T-helper 17 cell (primary cell): ENCODE results near the gene NIT2. TPM values are rescaled to one million over a fixed set of nuclear protein-coding genes. Genes with fewer than 3 reads are reported as not detected.
A peak's percentile ranks its signal among the peaks of the same experiment; 100 is the strongest.

Source experiments
- ATAC-seq: fragments of 150-1000 bp; cut with Tn5 transposase; 2 replicates; pipeline ENCODE4 v1.10.0; 2021; ENCODE audit warnings: mild to moderate bottlenecking, moderate library complexity
- DNase-seq, 3 donors: peaks; one replicate each; pipeline versions ENCODE4 v3.0.0 to v3.0.0-alpha.2; 2020 to 2021
- H3K9me3 ChIP-seq: one replicate; pipeline ENCODE4 v1.7.0; 2013; ENCODE audit warnings: low read length, mild to moderate bottlenecking; ENCODE audit not compliant: control insufficient read depth, poor library complexity, severe bottlenecking
- H3K27ac Mint-ChIP-seq: one replicate; pipeline ENCODE4 v1.8.0; 2022; ENCODE audit warnings: mild to moderate bottlenecking, moderate library complexity, mixed read lengths
- H3K27me3 Mint-ChIP-seq: one replicate; pipeline ENCODE4 v1.8.0; 2022; ENCODE audit warnings: mixed read lengths
- H3K36me3 Mint-ChIP-seq: one replicate; pipeline ENCODE4 v1.8.0; 2022; ENCODE audit warnings: low read depth, mixed read lengths
- H3K4me1 Mint-ChIP-seq: one replicate; pipeline ENCODE4 v1.8.0; 2022; ENCODE audit warnings: mild to moderate bottlenecking, mixed read lengths
- H3K4me3 Mint-ChIP-seq: one replicate; pipeline ENCODE4 v1.8.0; 2022; ENCODE audit warnings: mild to moderate bottlenecking, moderate library complexity, mixed read lengths
- total RNA-seq, 4 donors: library from RNA in 2 of 4; stranded (reverse) in 2 of 4; gene quantifications; one replicate each; pipeline ENCODE4 v1.2.3 and lab custom pipeline; 2022 to 2026

The NIT2 gene
- 10 to 100 TPM; 24.0 to 30.1 TPM for total RNA-seq
- total RNA-seq (lab: John Stamatoyannopoulos, UW): 36.0 to 53.0 reads per million in 2 donors

DNA sequence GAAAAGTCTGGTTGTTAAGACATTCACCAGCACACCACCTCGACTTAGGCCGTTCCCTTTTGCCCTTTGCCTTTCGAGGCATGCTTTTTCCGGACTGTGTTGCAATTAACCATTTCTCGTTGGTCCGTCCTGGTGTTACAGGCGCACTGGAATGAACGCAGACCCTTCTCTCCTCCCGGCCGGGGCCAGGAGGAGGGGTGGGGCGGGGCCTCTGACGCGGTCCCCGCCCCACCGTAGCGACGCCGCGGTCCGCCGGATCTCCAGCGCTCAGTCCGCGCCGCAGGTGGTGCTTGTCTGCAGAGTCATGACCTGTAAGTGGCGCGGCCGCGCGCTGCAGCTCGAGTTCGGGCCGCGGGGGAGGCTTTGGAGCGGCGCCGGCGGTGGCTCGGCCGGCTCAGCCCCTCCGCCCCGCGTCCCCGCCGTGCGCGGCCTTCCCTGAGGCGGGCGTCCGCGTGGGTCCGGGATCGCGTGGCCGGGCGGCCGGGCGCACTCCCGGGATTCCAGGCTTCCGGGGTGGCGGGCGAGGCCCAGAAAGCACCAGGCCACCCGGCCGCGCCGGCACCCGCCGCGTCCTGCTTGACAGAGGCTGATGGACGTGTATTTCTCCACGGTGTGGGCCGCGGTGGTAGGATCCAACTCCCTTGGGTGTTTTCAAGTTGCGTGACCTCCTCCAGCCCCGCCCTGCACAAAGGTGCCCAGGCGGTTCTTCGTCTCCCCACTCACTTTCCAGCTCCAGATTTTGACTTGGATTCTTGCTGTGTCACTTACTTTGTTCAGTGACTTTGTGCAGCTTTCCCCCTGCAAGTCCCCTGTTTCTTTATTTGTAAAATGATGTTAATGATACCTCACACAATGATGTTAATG is at the start of gene NIT2:
Gene NIT2 (plus strand): TSS at position 270 of the 864 bp plus-strand sequence. CDS start 35 bp downstream, at position 305.
- no peaks in the 10 kb centered on the region for H3K27me3 Mint-ChIP-seq
- H3K27ac Mint-ChIP-seq: peak within 1 kb of the TSS; percentile 93
- ATAC-seq: peak; percentile 96
- H3K9me3 ChIP-seq: no peaks in the 10 kb centered on the region
- peak within 1 kb of the TSS; percentile 95 for H3K4me3 Mint-ChIP-seq
- peak; percentile 60 to 74 (median 72) for DNase-seq
- H3K36me3 Mint-ChIP-seq: peaks cover 3% of the 10 kb centered on the region
- H3K4me1 Mint-ChIP-seq: peaks cover 17% of the 10 kb centered on the region

DNA sequence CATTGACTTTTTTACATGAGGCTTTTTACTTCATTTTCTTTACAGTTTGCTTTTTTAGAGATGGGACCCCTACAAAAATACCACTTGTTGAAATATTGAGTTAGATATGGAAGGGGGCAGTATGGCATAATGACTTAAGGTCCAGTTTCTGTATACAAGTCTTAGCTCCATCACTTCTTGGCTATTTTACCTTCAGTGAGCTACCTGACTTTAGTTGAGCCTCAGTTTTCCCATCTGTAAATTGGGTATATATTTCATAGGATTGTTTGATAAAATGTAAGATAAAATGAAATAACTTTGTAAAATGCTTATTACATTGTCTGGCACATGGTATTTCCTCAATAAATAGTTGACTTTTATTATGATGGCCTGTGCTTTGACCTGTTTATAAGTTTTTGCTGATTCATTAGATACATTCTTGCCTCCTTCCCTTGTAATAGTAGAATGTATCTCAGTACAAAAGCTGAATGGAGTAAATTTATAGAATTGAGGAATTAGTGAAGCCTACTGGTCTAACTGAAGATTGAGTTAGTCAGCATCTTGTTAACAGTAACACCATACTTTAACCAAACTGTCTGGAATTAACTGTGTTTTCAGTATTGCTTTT is 46.2 kb upstream of the NIT2 start:
- H3K27ac Mint-ChIP-seq: no peak overlapping the region
- H3K4me1 Mint-ChIP-seq: peaks cover 2% of the 10 kb centered on the region
- H3K4me3 Mint-ChIP-seq: no peak overlapping the region
- no peak for DNase-seq
- ATAC-seq: no peak
- peaks cover 3% of the 10 kb centered on the region for H3K36me3 Mint-ChIP-seq
- H3K9me3 ChIP-seq: no peaks in the 10 kb centered on the region
- H3K27me3 Mint-ChIP-seq: no peaks in the 10 kb centered on the region

- H3K9me3 ChIP-seq: no peaks in the 10 kb centered on the region
- Mint-ChIP-seq H3K4me1 (peaks cover under 1% of the 10 kb centered on the region), H3K27ac (peak overlapping the region; percentile 9), H3K27me3 (no peaks in the 10 kb centered on the region), H3K36me3 (peaks cover 2% of the 10 kb centered on the region), H3K4me3 (no peak overlapping the region)
- DNase-seq: no peak
- no peak for ATAC-seq
Measured at GRCh38 chr3:100289339-100289738, 45.2 kb upstream of the NIT2 start.

- H3K9me3 ChIP-seq: no peaks in the 10 kb centered on the region
- no peak for DNase-seq
- no peaks in the 10 kb centered on the region for H3K27me3 Mint-ChIP-seq
- peaks cover 7% of the 10 kb centered on the region for H3K36me3 Mint-ChIP-seq
- peak overlapping the region; percentile 45 for H3K27ac Mint-ChIP-seq
- no peak for ATAC-seq
- H3K4me3 Mint-ChIP-seq: no peak overlapping the region
- no peaks in the 10 kb centered on the region for H3K4me1 Mint-ChIP-seq
Measured at GRCh38 chr3:100295089-100295488, 39.5 kb upstream of the NIT2 start.

DNA sequence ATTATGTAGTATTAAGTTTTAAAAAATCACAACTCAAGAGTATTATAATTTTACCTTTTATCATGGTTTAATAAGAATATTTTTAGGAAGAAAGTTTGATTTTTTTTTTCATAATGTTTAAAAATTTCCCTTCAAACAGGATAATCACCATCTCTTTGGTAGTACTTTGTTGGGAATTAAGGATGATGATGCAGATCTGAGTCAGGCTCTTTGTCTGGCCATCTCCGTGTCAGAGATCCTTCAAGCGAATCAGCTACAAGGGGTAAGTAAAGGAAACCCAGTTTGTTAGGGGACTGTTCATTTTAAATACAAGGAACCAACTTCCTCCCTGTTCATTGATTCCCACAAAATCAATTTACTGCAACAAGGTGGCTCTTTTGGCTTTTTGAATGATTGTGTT is 36.8 kb upstream of the NIT2 start:
- Mint-ChIP-seq H3K4me3 (no peak overlapping the region), H3K4me1 (no peaks in the 10 kb centered on the region), H3K36me3 (peaks cover 9% of the 10 kb centered on the region), H3K27me3 (no peaks in the 10 kb centered on the region), H3K27ac (no peak overlapping the region)
- ATAC-seq (no peak), DNase-seq (no peak)
- H3K9me3 ChIP-seq: no peaks in the 10 kb centered on the region

DNA sequence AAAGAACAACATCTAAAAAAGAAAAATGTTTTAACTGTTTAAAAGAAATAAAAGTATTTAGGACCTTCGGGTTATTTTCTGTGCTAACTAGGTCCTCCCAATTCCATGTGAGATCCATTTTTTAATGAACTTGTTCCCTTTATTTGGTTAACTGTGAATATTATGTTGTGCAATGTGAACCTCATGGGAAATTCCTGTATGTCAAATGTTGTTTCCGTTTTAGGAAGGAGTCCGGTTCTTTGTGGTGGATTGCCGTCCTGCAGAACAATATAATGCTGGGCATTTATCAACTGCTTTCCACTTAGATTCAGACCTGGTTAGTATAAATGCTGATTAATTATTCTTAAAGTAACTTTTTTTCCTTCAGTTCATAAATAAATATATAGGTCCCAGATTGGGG is 35.5 kb upstream of the NIT2 start:
- H3K27me3 Mint-ChIP-seq: no peaks in the 10 kb centered on the region
- peaks cover 9% of the 10 kb centered on the region for H3K36me3 Mint-ChIP-seq

GRCh38 chr3:100306695-100307094 is 27.9 kb upstream of the NIT2 start:
- H3K9me3 ChIP-seq: no peaks in the 10 kb centered on the region
- peaks cover 5% of the 10 kb centered on the region for H3K36me3 Mint-ChIP-seq
- H3K4me3 Mint-ChIP-seq: no peak overlapping the region
- DNase-seq: no peak
- peak overlapping the region; percentile 43 for H3K27ac Mint-ChIP-seq
- no peaks in the 10 kb centered on the region for H3K27me3 Mint-ChIP-seq
- no peak for ATAC-seq
- peaks cover 3% of the 10 kb centered on the region for H3K4me1 Mint-ChIP-seq

More for the DNA sequence above, 35.5 kb upstream of the NIT2 start:
- DNase-seq (no peak), ATAC-seq (no peak)
- H3K9me3 ChIP-seq: no peaks in the 10 kb centered on the region
- no peaks in the 10 kb centered on the region for H3K4me1 Mint-ChIP-seq
- no peak overlapping the region for H3K27ac Mint-ChIP-seq
- H3K4me3 Mint-ChIP-seq: no peak overlapping the region

- Mint-ChIP-seq H3K27ac (peak overlapping the region; percentile 4), H3K36me3 (peaks cover 2% of the 10 kb centered on the region), H3K27me3 (no peaks in the 10 kb centered on the region), H3K4me1 (peaks cover 3% of the 10 kb centered on the region), H3K4me3 (no peak overlapping the region)
- DNase-seq (no peak), ATAC-seq (no peak)
- H3K9me3 ChIP-seq: no peaks in the 10 kb centered on the region
Measured at GRCh38 chr3:100310355-100310965, 24.1 kb upstream of the NIT2 start.

DNA sequence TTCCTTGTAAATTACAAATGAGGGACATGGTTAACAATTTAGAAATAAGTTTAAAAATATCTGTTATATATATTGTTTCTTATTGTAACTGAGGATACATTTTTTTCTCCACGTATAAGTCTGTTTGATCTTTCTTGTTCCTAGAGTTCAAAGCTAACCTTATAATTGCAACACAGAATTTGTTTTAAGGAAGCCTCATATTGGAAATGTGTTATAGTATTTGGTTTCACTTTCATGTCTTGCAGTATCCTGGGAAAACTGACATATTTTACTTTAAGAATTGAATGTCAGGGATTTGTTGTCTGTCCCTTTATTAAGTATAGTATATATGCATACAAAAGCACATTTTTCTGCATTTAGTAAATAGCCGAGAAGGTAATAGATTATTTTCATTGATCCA is 23.5 kb upstream of the NIT2 start:
- ATAC-seq (no peak), DNase-seq (no peak)
- no peaks in the 10 kb centered on the region for H3K9me3 ChIP-seq
- Mint-ChIP-seq H3K27ac (peak overlapping the region; percentile 4), H3K27me3 (no peaks in the 10 kb centered on the region), H3K4me1 (peaks cover 3% of the 10 kb centered on the region), H3K36me3 (peaks cover 2% of the 10 kb centered on the region), H3K4me3 (no peak overlapping the region)

GRCh38 chr3:100316641-100317069 is 17.9 kb upstream of the NIT2 start:
- DNase-seq: peak in 1 of 3 donors; percentile 27
- ATAC-seq: peak; percentile 84
- no peaks in the 10 kb centered on the region for H3K36me3 Mint-ChIP-seq
- no peaks in the 10 kb centered on the region for H3K9me3 ChIP-seq
- peaks cover 3% of the 10 kb centered on the region for H3K4me1 Mint-ChIP-seq
- H3K27ac Mint-ChIP-seq: no peak overlapping the region
- H3K4me3 Mint-ChIP-seq: no peak overlapping the region
- no peaks in the 10 kb centered on the region for H3K27me3 Mint-ChIP-seq

DNA sequence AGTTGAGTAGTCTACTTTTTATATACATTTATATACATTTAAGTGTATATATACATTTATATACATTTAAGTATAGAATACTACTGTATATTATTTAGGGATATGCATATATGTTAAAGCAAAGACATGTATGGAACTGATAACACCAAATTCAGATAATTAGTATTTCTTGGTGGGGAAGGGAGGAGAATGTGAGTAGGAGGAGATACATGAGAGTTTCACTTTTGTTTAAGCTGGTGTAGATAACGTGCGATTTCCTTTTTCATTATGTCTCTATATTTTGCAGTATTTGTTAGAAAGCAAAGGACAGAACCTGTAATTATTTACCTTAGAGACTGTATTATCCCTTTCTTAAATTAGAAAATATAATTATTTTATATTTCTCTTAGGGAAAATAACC is 16.6 kb upstream of the NIT2 start:
- Mint-ChIP-seq H3K4me3 (no peak overlapping the region), H3K27me3 (no peaks in the 10 kb centered on the region), H3K27ac (no peak overlapping the region), H3K4me1 (peaks cover 3% of the 10 kb centered on the region), H3K36me3 (no peaks in the 10 kb centered on the region)
- no peak for DNase-seq
- H3K9me3 ChIP-seq: no peaks in the 10 kb centered on the region
- no peak for ATAC-seq

- Mint-ChIP-seq H3K4me3 (no peak overlapping the region), H3K27me3 (no peaks in the 10 kb centered on the region), H3K27ac (no peak overlapping the region), H3K36me3 (no peaks in the 10 kb centered on the region), H3K4me1 (peaks cover 3% of the 10 kb centered on the region)
- DNase-seq: no peak
- no peaks in the 10 kb centered on the region for H3K9me3 ChIP-seq
- ATAC-seq: no peak
Measured at GRCh38 chr3:100319951-100320350, 14.6 kb upstream of the NIT2 start.

GRCh38 chr3:100324044-100324443 is 10.5 kb upstream of the NIT2 start:
- H3K9me3 ChIP-seq: no peaks in the 10 kb centered on the region
- Mint-ChIP-seq H3K4me3 (no peak overlapping the region), H3K27me3 (no peaks in the 10 kb centered on the region), H3K36me3 (peaks cover 2% of the 10 kb centered on the region), H3K27ac (no peak overlapping the region), H3K4me1 (peaks cover 2% of the 10 kb centered on the region)
- ATAC-seq (no peak), DNase-seq (no peak)
